Gastroesophageal sphincter (tissue), 4 donors: ENCODE measurements around the gene ATP1A3. TPM values are rescaled to one million over a fixed set of nuclear protein-coding genes. Genes with fewer than 3 reads are reported as not detected.

Experiments
- ATAC-seq: fragments of 150-250 bp; one replicate; pipeline ENCODE4 v1.9.1; 2016; ENCODE audit warnings: mild to moderate bottlenecking, moderate library complexity
- H3K27ac ChIP-seq, 4 donors: fragments of 200-600 bp; sonication (generic) in 3 of 4; 1 replicate in 3 of 4; 2 replicates in 1 of 4; pipeline ENCODE4 v1.5.1; 2016 to 2019
- H3K27me3 ChIP-seq: fragments of 200-600 bp; sonication (generic); one replicate; pipeline ENCODE4 v1.5.1; 2019
- H3K36me3 ChIP-seq, 2 donors: fragments of 200-600 bp; sonication (generic); one replicate each; pipeline ENCODE4 v1.5.1; 2019; ENCODE audit warnings: control low read depth in 1 of 2
- H3K4me1 ChIP-seq, 3 donors: fragments of 200-600 bp; sonication (generic); 1 replicate in 2 of 3; 2 replicates in 1 of 3; pipeline ENCODE4 v1.5.1; 2016 to 2019; ENCODE audit warnings: control low read depth in 2 of 3
- H3K4me3 ChIP-seq, 2 donors: fragments of 200-600 bp; sonication (generic); one replicate each; pipeline ENCODE4 v1.5.1; 2019; ENCODE audit warnings: mild to moderate bottlenecking in 1 of 2, moderate library complexity in 1 of 2
- H3K9me3 ChIP-seq, 3 donors: fragments of 200-600 bp; sonication (generic); one replicate each; pipeline ENCODE4 v1.5.1; 2017 to 2019; ENCODE audit warnings: control low read depth in 2 of 3
- CTCF ChIP-seq, 4 experiments: fragments of 200-600 bp in 2 of 4; fragments of 450-650 bp in 2 of 4; sonication (generic) in 1 of 4; IDR thresholded peaks; one replicate each; pipeline ENCODE4 v1.5.1; 2017 to 2019; ENCODE audit warnings: antibody characterized with exemption in 4 of 4, mild to moderate bottlenecking in 2 of 4, moderate library complexity in 2 of 4
- EP300 ChIP-seq: sonication (generic); formaldehyde crosslinking; IDR thresholded peaks from one replicate; pipeline ENCODE4 v1.6.1; 2017; ENCODE audit warnings: antibody characterized with exemption, mild to moderate bottlenecking
- POLR2A ChIP-seq, 2 donors: fragments of 450-650 bp; IDR thresholded peaks; one replicate each; pipeline ENCODE4 v1.6.1; 2017; ENCODE audit warnings: antibody characterized with exemption in 2 of 2, mild to moderate bottlenecking in 2 of 2, moderate library complexity in 1 of 2
- POLR2AphosphoS5 ChIP-seq: sonication (generic); formaldehyde crosslinking; IDR thresholded peaks from one replicate; pipeline ENCODE4 v1.6.1; 2017; ENCODE audit warnings: antibody characterized with exemption
- WGBS, 2 donors: methylation state at CpG; one replicate each; pipeline ENCODE4 v1.1.5; 2018; ENCODE audit warnings: low coverage in 1 of 2; 5-methylcytosine and 5-hydroxymethylcytosine counted together
- total RNA-seq, 4 donors: library from RNA; depleted of rRNA; stranded (reverse); fragments of >200 nt; gene quantifications; one replicate each; pipeline ENCODE4 v1.1.0, GENCODE V29; 2016

Gene ATP1A3
- total RNA-seq, 4 donors from 2014 or later, result 0.81 to 2.6 (median 1.1) TPM; not detected in 1

GRCh38 chr19:41984961-41985360 lies 9.1 kb downstream of the ATP1A3 start:
- no peak overlapping the region for H3K4me3 ChIP-seq
- no peaks in the 10 kb centered on the region for H3K27me3 ChIP-seq
- ATAC-seq, result no peak
- H3K4me1 ChIP-seq, result no peaks in the 10 kb centered on the region
- 88 to 89% methylated on average over 5 to 8 of the region's 17 CpGs for WGBS, 2 donors
- H3K9me3 ChIP-seq, result no peaks in the 10 kb centered on the region
- no peak overlapping the region for H3K27ac ChIP-seq
- TF ChIP-seq CTCF (IDR thresholded peaks at IDR 0.05) (no peak), POLR2AphosphoS5 (no peak), EP300 (no peak), POLR2A (IDR thresholded peaks at IDR 0.05) (no peak)
- no peaks in the 10 kb centered on the region for H3K36me3 ChIP-seq

- no peaks in the 10 kb centered on the region for H3K9me3 ChIP-seq
- peaks cover 7% of the 10 kb centered on the region for H3K27me3 ChIP-seq
- H3K36me3 ChIP-seq, result no peaks in the 10 kb centered on the region
- no peak for ATAC-seq
- no peaks in the 10 kb centered on the region for H3K4me1 ChIP-seq
- no peak overlapping the region for H3K4me3 ChIP-seq
- WGBS, 2 donors, result no CpG with 5 or more reads among the region's 15 CpGs
- H3K27ac ChIP-seq, result no peak overlapping the region
- TF ChIP-seq POLR2AphosphoS5 (no peak), CTCF (IDR thresholded peaks at IDR 0.05) (no peak), POLR2A (IDR thresholded peaks at IDR 0.05) (no peak)
Measured at GRCh38 chr19:41981724-41982123, 12.3 kb downstream of the ATP1A3 start.

GRCh38 chr19:41978470-41978869 lies 15.6 kb downstream of the ATP1A3 start:
- Histone ChIP-seq H3K4me3 (no peak overlapping the region), H3K9me3 (no peaks in the 10 kb centered on the region), H3K27ac (no peak overlapping the region), H3K36me3 (no peaks in the 10 kb centered on the region), H3K27me3 (peaks cover 22% of the 10 kb centered on the region), H3K4me1 (no peaks in the 10 kb centered on the region)
- WGBS, 2 donors, result 74% methylated on average over 3 of the region's 17 CpGs; no CpG with 5 or more reads in 1 of the 2 donors
- no peak for TF ChIP-seq POLR2A (IDR thresholded peaks at IDR 0.05)
- no peak for TF ChIP-seq POLR2AphosphoS5
- TF ChIP-seq EP300, result no peak
- no peak for TF ChIP-seq CTCF (IDR thresholded peaks at IDR 0.05)
- ATAC-seq, result no peak

- 88 to 94% methylated on average over 3 to 10 of the region's 22 CpGs for WGBS, 2 donors
- Histone ChIP-seq H3K4me3 (no peak overlapping the region), H3K36me3 (no peaks in the 10 kb centered on the region), H3K27me3 (peaks cover 22% of the 10 kb centered on the region), H3K9me3 (no peaks in the 10 kb centered on the region), H3K4me1 (no peaks in the 10 kb centered on the region), H3K27ac (no peak overlapping the region)
- TF ChIP-seq POLR2A (IDR thresholded peaks at IDR 0.05), result no peak
- TF ChIP-seq EP300, result no peak
- no peak for TF ChIP-seq POLR2AphosphoS5
- no peak for ATAC-seq
Measured at GRCh38 chr19:41977916-41978315, 16.1 kb downstream of the ATP1A3 start.

GRCh38 chr19:41974652-41975051 lies 19.4 kb downstream of the ATP1A3 start:
- Histone ChIP-seq H3K27ac (no peak overlapping the region), H3K36me3 (no peaks in the 10 kb centered on the region), H3K9me3 (no peaks in the 10 kb centered on the region), H3K4me1 (no peaks in the 10 kb centered on the region), H3K4me3 (no peak overlapping the region), H3K27me3 (peaks cover 38% of the 10 kb centered on the region)
- TF ChIP-seq POLR2A (IDR thresholded peaks at IDR 0.05) (no peak), EP300 (no peak), POLR2AphosphoS5 (no peak), CTCF (IDR thresholded peaks at IDR 0.05) (no peak)
- ATAC-seq, result no peak
- WGBS, 2 donors, result 78% methylated on average over 8 of the region's 8 CpGs
